Measurements from ENCODE around the gene ANTXR1.

The ANTXR1 gene

GRCh38 chr2:69036926-69037325 is 23.9 kb downstream of the ANTXR1 start:
- no peak overlapping the region for H3K4me2 ChIP-seq (ENCODE audit: low read length)
- H3K4me3 ChIP-seq (ENCODE audit: low read length) = no peak overlapping the region
- peaks cover 21% of the 10 kb centered on the region for H3K4me1 ChIP-seq (ENCODE audit: control insufficient read depth, insufficient read depth, low read length)
- peaks cover 28% of the 10 kb centered on the region for H3K36me3 ChIP-seq (ENCODE audit: insufficient read depth, low read length)
- H3K27me3 ChIP-seq (ENCODE audit: control insufficient read depth, insufficient read depth, low read length) = no peaks in the 10 kb centered on the region
- H3K9ac ChIP-seq (ENCODE audit: low read depth, low read length) = no peak overlapping the region
- H3K9me3 ChIP-seq (replicated peaks; ENCODE audit: low read length) = no peaks in the 10 kb centered on the region

- H3K36me3 ChIP-seq (ENCODE audit: insufficient read depth, low read length) = peaks cover 69% of the 10 kb centered on the region
- H3K9me3 ChIP-seq (replicated peaks; ENCODE audit: low read length) = no peaks in the 10 kb centered on the region
- H3K27me3 ChIP-seq (ENCODE audit: control insufficient read depth, insufficient read depth, low read length) = no peaks in the 10 kb centered on the region
Observed at GRCh38 chr2:69041214-69041613, 28.2 kb downstream of the ANTXR1 start.

GRCh38 chr2:69043736-69044400 is 30.9 kb downstream of the ANTXR1 start:
- no peaks in the 10 kb centered on the region for H3K9me3 ChIP-seq (replicated peaks; ENCODE audit: low read length)
- H3K9ac ChIP-seq (ENCODE audit: low read depth, low read length) = no peak overlapping the region
- H3K36me3 ChIP-seq (ENCODE audit: insufficient read depth, low read length) = peaks cover 74% of the 10 kb centered on the region
- H3K4me3 ChIP-seq (ENCODE audit: low read length) = no peak overlapping the region
- no peak overlapping the region for H3K4me2 ChIP-seq (ENCODE audit: low read length)
- H3K27me3 ChIP-seq (ENCODE audit: control insufficient read depth, insufficient read depth, low read length) = no peaks in the 10 kb centered on the region
- peaks cover 17% of the 10 kb centered on the region for H3K4me1 ChIP-seq (ENCODE audit: control insufficient read depth, insufficient read depth, low read length)

More at GRCh38 chr2:69041214-69041613, 28.2 kb downstream of the ANTXR1 start:
- no peak overlapping the region for H3K9ac ChIP-seq (ENCODE audit: low read depth, low read length)
- H3K4me2 ChIP-seq (ENCODE audit: low read length) = no peak overlapping the region
- H3K4me1 ChIP-seq (ENCODE audit: control insufficient read depth, insufficient read depth, low read length) = peaks cover 9% of the 10 kb centered on the region
- H3K4me3 ChIP-seq (ENCODE audit: low read length) = no peak overlapping the region

- H3K4me3 ChIP-seq (ENCODE audit: low read length) = no peak overlapping the region
- H3K27me3 ChIP-seq (ENCODE audit: control insufficient read depth, insufficient read depth, low read length) = no peaks in the 10 kb centered on the region
- H3K4me2 ChIP-seq (ENCODE audit: low read length) = no peak overlapping the region
- no peaks in the 10 kb centered on the region for H3K9me3 ChIP-seq (replicated peaks; ENCODE audit: low read length)
- peaks cover 17% of the 10 kb centered on the region for H3K4me1 ChIP-seq (ENCODE audit: control insufficient read depth, insufficient read depth, low read length)
- peaks cover 59% of the 10 kb centered on the region for H3K36me3 ChIP-seq (ENCODE audit: insufficient read depth, low read length)
- no peak overlapping the region for H3K9ac ChIP-seq (ENCODE audit: low read depth, low read length)
Observed at GRCh38 chr2:69046221-69046662, 33.3 kb downstream of the ANTXR1 start.

GRCh38 chr2:69047625-69048145 is 34.7 kb downstream of the ANTXR1 start:
- peaks cover 45% of the 10 kb centered on the region for H3K36me3 ChIP-seq (ENCODE audit: insufficient read depth, low read length)

GRCh38 chr2:69050802-69051201 is 37.8 kb downstream of the ANTXR1 start:
- no peak overlapping the region for H3K4me3 ChIP-seq (ENCODE audit: low read length)
- peaks cover 27% of the 10 kb centered on the region for H3K36me3 ChIP-seq (ENCODE audit: insufficient read depth, low read length)
- no peaks in the 10 kb centered on the region for H3K27me3 ChIP-seq (ENCODE audit: control insufficient read depth, insufficient read depth, low read length)
- H3K4me2 ChIP-seq (ENCODE audit: low read length) = no peak overlapping the region
- H3K9me3 ChIP-seq (replicated peaks; ENCODE audit: low read length) = no peaks in the 10 kb centered on the region
- no peak overlapping the region for H3K9ac ChIP-seq (ENCODE audit: low read depth, low read length)
- H3K4me1 ChIP-seq (ENCODE audit: control insufficient read depth, insufficient read depth, low read length) = peaks cover 17% of the 10 kb centered on the region

More at GRCh38 chr2:69047625-69048145, 34.7 kb downstream of the ANTXR1 start:
- no peaks in the 10 kb centered on the region for H3K9me3 ChIP-seq (replicated peaks; ENCODE audit: low read length)
- peaks cover 17% of the 10 kb centered on the region for H3K4me1 ChIP-seq (ENCODE audit: control insufficient read depth, insufficient read depth, low read length)
- no peak overlapping the region for H3K4me2 ChIP-seq (ENCODE audit: low read length)
- no peak overlapping the region for H3K9ac ChIP-seq (ENCODE audit: low read depth, low read length)
- no peaks in the 10 kb centered on the region for H3K27me3 ChIP-seq (ENCODE audit: control insufficient read depth, insufficient read depth, low read length)
- no peak overlapping the region for H3K4me3 ChIP-seq (ENCODE audit: low read length)

- no peaks in the 10 kb centered on the region for H3K27me3 ChIP-seq (ENCODE audit: control insufficient read depth, insufficient read depth, low read length)
- H3K9ac ChIP-seq (ENCODE audit: low read depth, low read length) = no peak overlapping the region
- H3K36me3 ChIP-seq (ENCODE audit: insufficient read depth, low read length) = peaks cover 28% of the 10 kb centered on the region
- no peak overlapping the region for H3K4me2 ChIP-seq (ENCODE audit: low read length)
- no peaks in the 10 kb centered on the region for H3K9me3 ChIP-seq (replicated peaks; ENCODE audit: low read length)
- H3K4me1 ChIP-seq (ENCODE audit: control insufficient read depth, insufficient read depth, low read length) = peaks cover 4% of the 10 kb centered on the region
- H3K4me3 ChIP-seq (ENCODE audit: low read length) = no peak overlapping the region
Observed at GRCh38 chr2:69053416-69053965, 40.5 kb downstream of the ANTXR1 start.

GRCh38 chr2:69054431-69054830 is 41.5 kb downstream of the ANTXR1 start:
- Histone ChIP-seq H3K9me3 (replicated peaks; ENCODE audit: low read length) (no peaks in the 10 kb centered on the region), H3K9ac (ENCODE audit: low read depth, low read length) (no peak overlapping the region)

GRCh38 chr2:69055688-69056470 is 42.9 kb downstream of the ANTXR1 start:
- Histone ChIP-seq H3K36me3 (ENCODE audit: insufficient read depth, low read length) (peaks cover 38% of the 10 kb centered on the region), H3K4me3 (ENCODE audit: low read length) (no peak overlapping the region), H3K4me2 (ENCODE audit: low read length) (no peak overlapping the region), H3K9me3 (replicated peaks; ENCODE audit: low read length) (no peaks in the 10 kb centered on the region), H3K27me3 (ENCODE audit: control insufficient read depth, insufficient read depth, low read length) (no peaks in the 10 kb centered on the region), H3K9ac (ENCODE audit: low read depth, low read length) (no peak overlapping the region), H3K4me1 (ENCODE audit: control insufficient read depth, insufficient read depth, low read length) (peaks cover 12% of the 10 kb centered on the region)

More at GRCh38 chr2:69054431-69054830, 41.5 kb downstream of the ANTXR1 start:
- Histone ChIP-seq H3K36me3 (ENCODE audit: insufficient read depth, low read length) (peaks cover 30% of the 10 kb centered on the region), H3K4me2 (ENCODE audit: low read length) (no peak overlapping the region), H3K4me1 (ENCODE audit: control insufficient read depth, insufficient read depth, low read length) (peaks cover 4% of the 10 kb centered on the region), H3K4me3 (ENCODE audit: low read length) (no peak overlapping the region), H3K27me3 (ENCODE audit: control insufficient read depth, insufficient read depth, low read length) (no peaks in the 10 kb centered on the region)

GRCh38 chr2:69057660-69058059 is 44.7 kb downstream of the ANTXR1 start:
- Histone ChIP-seq H3K4me3 (ENCODE audit: low read length) (no peak overlapping the region), H3K9ac (ENCODE audit: low read depth, low read length) (no peak overlapping the region), H3K4me2 (ENCODE audit: low read length) (no peak overlapping the region), H3K4me1 (ENCODE audit: control insufficient read depth, insufficient read depth, low read length) (peaks cover 29% of the 10 kb centered on the region), H3K36me3 (ENCODE audit: insufficient read depth, low read length) (peaks cover 44% of the 10 kb centered on the region), H3K27me3 (ENCODE audit: control insufficient read depth, insufficient read depth, low read length) (no peaks in the 10 kb centered on the region), H3K9me3 (replicated peaks; ENCODE audit: low read length) (no peaks in the 10 kb centered on the region)

- H3K27me3 ChIP-seq (ENCODE audit: control insufficient read depth, insufficient read depth, low read length) = no peaks in the 10 kb centered on the region
- H3K9ac ChIP-seq (ENCODE audit: low read depth, low read length) = no peak overlapping the region
- no peak overlapping the region for H3K4me3 ChIP-seq (ENCODE audit: low read length)
- peaks cover 44% of the 10 kb centered on the region for H3K36me3 ChIP-seq (ENCODE audit: insufficient read depth, low read length)
- no peak overlapping the region for H3K4me2 ChIP-seq (ENCODE audit: low read length)
- H3K9me3 ChIP-seq (replicated peaks; ENCODE audit: low read length) = no peaks in the 10 kb centered on the region
- peaks cover 27% of the 10 kb centered on the region for H3K4me1 ChIP-seq (ENCODE audit: control insufficient read depth, insufficient read depth, low read length)
Observed at GRCh38 chr2:69059731-69060290, 46.8 kb downstream of the ANTXR1 start.

Data from skeletal muscle satellite cell (primary cell).